GM18526 (cell line): ENCODE data around the gene STOX2.

Source experiments
- POLR2A ChIP-seq: IDR thresholded peaks from 3 replicates; pipeline ENCODE4 v1.6.1; 2011; ENCODE audit not compliant: insufficient read length; ENCODE audit errors: extremely low read depth

The STOX2 gene

DNA sequence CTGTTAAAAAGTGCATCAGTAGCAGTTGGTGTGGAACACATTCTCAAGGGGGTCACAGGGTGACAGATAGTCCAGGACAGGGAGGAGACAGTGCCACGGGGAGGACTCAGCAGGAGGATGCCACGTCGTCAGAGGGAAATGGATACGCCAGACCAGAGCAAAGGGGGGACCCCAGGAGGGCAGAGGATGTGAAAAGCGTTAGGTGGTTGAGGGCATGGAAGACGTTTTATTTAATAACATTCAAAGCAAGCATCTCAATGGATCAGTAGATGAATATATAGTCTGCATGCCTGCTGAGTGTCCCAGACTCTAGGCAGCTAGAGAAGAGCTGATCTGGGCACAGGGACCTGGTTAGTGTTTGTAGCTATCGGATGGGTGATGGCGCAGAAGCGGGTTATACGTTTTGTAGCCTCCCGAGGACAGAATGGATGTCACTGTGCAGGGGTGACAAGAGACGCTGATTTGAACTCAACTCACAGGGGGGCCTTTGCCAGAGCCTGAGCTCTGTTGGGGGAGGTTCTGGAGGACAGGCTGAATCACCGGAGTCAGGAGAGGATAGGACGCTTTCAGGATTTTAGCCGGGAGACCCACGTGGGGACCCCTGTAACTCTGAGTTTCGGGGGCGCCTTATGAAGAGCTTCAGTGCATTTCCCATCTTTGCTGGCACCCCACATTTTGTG lies 81.3 kb downstream of the STOX2 start:
- no peak for TF ChIP-seq POLR2A

DNA sequence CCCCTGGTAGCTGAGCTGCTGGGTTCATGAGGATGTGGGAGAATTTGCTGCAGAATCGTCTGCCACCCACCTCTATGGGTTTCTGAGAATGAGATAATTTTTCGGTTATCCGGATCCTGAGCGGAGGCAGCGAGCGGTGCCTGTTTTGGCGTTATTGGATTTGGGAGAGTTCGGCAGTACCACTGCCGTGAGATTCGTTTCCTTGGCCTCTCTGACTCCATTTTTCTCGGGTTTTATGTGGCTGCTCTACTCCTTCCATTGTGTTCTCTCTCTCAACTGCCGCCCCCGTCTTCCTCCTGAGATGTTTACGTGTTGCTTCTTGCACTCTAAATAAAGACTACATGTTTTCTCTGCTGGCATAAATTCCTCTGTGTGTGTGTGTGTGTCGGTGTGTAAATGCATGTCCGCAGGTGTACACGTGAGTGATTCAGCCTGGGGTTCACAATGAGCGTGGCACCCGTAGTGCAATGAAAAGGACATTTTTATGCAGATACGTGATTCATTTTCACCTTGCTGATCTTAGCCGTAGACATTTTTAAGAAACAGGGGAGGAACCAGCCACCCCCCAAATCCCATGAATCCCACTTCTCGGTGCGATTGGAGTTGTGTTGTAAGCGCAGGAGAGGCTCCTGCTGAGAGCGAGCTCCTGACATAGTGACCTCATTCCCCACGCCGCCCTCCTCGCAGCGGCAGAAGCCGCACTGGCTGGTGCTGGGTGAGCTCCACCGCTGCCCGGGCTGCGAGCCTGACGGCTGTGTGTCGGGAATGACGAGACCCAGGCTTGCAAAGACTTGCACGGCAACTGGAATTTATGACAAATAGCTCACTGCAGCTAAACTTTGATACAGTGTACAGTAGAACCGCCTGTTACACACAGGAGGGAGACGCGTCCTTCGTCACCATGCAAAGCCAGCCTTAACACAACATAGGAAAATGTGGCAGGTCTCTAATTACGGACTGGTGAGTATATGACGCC lies 82.2 kb downstream of the STOX2 start:
- no peak for TF ChIP-seq POLR2A

DNA sequence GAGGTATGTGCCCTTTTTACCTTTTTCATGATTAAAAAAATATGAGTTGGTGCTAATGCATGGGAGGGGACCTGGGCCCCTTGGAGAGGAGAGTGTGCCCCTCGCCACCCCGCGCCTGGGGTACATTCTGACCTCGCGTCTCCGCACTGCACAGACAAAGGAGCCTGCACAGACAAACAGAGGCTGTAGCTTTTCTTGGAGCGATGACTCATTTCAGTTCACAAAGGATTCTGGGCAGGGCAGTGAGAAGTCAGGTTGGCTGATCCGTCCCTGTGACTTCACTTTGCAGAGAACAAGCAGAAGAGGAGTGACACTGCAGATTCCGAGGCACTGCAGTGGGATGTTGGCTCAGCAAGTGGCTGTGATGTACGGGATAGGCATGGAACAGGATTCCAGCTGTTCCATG lies 82.9 kb downstream of the STOX2 start:
- TF ChIP-seq POLR2A = no peak

DNA sequence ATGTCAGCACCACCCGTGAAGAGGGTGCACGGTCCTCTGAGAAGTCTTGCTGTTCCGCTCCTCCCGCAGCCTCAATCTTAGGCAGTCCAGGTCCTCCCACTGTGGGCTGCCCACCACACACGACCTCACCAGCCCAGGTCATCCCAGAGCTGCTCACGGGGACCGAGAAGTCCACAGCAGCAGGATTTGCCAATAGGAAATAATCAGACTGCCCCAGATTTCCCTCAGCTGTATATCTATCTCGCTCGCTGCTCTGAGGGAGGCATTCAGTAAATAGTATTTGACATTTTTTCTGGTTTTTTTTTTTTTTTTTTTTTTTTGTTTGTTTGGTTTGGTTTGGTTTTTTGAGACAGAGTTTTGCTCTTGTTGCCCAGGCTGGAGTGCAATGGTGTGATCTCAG lies 83.8 kb downstream of the STOX2 start:
- TF ChIP-seq POLR2A = no peak

DNA sequence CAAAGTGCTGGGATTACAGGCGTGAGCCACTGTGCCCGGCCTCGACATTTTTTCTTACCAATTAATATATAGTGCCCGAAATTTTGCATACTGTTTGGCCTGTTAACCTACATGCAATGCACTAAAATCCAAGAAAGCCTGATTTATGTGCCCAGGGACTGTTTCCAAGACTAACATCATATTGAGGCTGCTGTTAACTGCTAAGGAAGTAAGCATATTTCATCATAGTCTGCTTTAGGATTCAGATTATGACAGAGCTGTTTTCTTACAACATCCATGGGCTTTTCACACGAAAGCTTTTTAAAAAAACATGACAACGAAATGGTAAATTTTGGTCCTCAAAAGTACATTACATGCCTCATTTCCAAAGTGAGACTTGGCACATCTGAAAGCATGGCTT lies 84.4 kb downstream of the STOX2 start:
- no peak for TF ChIP-seq POLR2A

DNA sequence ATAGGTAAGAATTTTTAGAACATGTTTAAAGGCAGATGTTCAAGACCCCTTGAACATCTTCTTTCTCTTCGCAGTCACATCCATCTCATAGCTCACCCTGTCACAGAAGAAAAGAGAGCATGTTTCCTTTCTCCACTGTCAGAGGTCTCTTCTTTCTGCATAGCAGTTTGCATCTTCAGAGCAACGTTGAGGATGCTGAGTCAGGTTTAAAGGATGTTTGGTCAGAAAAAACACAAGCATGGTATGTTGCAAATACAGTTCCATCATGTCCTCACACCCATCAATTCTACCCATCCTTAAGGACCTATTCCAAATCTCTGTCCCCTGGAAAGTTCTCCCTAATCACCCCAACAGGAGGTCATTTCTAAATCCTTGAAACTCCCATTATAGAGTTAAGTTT lies 84.8 kb downstream of the STOX2 start:
- no peak for TF ChIP-seq POLR2A

DNA sequence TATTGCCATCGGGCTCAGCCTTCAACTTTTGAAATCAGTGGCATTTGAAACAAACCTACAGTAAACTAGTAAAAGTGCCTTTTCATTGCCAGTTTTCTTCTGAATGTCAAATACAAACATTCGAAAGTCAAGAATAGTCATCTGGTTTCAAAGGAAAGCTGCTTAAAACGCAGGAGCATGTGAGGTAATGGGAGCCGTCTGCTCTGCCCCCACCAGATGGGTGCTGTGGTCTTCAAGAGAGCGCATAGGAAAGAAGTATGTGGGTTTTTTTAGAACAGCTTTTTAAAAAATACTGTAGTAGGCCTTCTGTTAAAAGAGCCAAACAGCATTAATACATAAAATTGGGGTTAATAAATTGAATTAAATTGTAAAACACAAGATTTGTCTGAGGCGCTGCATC lies 88.6 kb downstream of the STOX2 start:
- TF ChIP-seq POLR2A = no peak

DNA sequence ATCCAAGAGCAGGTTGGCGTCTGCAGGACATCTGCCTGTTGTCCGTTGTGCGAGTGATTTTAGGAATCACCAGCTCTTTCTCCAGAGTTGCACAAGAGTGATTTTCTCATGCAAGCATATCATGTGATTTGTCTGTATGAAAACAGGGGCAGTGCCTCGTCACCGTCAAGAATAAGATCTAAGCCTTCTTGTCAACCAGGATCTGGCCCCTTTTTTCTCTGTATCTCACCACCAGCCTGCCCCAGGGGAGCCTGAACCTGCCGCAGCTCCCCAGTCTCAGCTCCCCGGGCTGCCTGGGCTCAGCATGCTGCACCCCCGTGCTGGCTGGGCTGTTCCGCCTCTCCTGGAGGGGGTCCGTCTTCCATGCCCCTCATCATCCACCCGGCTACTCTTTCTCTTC lies 90.5 kb downstream of the STOX2 start:
- no peak for TF ChIP-seq POLR2A

DNA sequence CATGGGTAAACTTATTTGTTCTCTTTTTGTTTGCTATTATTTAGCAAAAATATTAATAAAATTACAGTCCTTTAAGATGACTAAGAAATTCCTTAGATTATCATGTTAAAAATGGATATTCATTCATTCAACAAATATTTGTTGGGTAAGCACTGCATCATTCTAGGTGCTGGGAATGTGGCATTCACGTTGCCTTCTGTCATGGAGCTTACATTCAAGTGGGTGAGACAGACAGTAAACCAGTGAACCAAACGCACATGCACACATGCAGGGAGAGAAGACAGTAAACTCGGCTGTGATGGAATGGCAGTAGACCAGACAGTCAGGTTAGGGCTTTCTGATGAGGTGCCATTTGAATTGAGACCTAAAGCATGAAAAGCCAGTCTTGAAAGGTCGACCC lies 91.8 kb downstream of the STOX2 start:
- TF ChIP-seq POLR2A = no peak

DNA sequence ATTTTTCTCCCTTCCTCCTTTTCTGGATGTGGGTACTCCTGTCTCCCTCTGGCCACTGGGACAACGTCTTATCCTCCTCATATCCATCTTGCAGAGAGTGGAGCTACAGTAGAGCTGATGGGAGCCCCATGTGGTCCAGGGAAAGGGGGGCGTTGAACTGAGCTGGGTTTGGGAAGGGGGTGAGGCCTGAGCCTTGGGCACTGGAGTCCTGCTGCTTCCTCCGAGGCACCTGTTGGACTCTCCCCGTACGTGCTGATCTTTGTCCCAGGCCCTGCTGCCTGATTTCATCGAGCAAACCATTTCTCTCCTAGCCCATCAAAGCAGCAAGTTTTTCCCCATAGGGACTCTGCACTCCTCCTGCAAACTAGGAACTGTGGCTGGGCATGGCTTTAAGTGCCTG lies 94.3 kb downstream of the STOX2 start:
- no peak for TF ChIP-seq POLR2A

DNA sequence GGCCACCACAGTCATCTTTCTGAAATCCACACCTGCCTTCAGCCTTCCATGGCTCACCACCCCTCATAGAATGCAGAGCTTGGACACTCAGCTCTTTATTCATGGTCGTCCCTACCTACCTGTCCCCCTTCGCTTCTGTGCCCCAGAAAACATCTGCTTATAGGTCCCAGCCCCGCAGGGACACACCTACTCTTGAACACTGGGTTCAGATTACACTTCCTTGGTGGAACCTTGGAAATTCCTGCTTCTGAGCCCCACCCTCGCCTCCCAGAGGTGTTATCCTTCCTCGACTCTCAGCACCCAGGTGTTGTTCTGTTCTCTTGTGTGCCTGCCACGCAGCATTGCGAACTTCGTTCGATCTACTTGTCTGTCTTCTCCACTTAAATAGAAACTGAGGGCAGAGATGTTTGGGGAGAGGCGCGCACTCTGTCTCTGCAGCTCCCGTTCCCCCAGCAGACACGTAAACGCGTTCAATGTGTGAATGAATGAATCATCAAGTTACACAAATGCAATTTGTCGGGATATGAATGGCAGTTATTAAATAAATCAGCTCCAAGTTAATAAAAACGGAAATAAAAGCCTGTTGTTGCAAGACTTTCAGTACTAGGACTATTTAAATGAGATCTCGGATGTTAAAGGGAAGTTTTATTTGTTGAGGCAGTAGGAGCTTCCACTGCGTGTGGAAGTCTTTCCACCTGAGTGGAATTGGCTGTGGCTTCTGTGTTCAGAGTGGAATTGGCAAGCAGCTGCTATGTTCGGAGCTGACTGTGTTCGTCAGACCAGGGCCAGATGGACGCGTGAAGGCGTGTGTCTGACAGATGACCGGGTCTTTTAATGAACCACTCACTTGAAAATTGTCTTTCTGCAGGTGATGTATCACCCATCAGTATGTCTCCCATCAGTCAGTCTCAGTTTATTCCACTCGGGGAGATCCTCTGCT lies 95.6 kb downstream of the STOX2 start:
- no peak for TF ChIP-seq POLR2A

DNA sequence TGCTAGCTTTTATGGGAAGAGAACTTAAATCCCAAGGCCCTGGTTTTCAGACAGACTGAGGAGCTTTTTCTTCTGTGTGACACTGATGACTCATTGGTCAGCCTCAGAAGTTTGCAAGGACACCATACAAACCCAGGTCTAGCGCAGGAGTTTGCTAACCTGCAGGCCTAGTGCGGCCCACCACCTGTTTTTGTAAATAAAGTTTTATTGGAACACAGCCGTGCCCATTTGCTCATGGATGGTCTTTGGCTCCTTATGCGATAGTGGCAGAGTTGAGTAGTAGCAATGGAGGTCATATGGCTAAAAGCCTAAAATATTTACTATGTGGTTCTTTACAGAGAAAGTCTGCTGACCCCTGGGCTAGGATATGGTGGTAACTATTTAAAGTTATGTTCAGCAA lies 98.3 kb downstream of the STOX2 start:
- TF ChIP-seq POLR2A = no peak

DNA sequence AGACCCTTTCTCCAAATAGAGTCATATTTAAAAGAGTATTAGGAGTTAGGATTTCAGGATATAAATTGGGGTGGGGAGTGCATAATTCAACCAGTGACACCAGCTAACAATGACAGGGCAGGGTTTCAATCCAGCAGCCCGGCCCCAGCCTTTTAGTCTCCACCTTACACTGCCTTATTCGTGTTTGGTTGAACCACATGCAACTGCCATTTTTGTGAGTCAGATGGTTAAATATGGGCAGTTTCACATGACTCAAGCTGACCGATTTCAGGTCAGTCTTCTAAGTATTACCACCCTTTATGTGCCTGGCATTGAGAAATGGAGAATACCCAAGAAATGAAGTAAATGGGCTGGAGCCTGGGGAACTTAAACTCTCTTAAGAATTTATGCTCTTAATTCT lies 102.8 kb downstream of the STOX2 start:
- TF ChIP-seq POLR2A = no peak

DNA sequence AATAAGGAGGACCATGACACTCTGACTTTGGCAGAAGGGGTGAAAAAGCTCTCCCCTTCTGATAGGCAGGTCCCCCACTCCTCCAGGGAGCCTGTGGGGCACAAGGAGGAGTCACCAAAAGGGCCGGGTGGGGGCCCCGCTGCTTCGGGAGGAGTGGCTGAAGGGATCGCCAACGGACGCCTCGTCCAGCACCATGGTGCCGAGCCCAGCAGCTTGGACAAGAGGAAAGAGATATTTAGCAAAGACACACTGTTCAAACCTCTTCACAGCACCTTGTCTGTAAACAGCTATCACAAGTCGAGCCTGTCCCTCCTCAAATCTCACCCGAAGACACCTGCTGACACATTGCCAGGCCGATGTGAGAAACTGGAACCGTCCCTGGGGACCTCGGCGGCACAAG lies 105.6 kb downstream of the STOX2 start:
- no peak for TF ChIP-seq POLR2A

DNA sequence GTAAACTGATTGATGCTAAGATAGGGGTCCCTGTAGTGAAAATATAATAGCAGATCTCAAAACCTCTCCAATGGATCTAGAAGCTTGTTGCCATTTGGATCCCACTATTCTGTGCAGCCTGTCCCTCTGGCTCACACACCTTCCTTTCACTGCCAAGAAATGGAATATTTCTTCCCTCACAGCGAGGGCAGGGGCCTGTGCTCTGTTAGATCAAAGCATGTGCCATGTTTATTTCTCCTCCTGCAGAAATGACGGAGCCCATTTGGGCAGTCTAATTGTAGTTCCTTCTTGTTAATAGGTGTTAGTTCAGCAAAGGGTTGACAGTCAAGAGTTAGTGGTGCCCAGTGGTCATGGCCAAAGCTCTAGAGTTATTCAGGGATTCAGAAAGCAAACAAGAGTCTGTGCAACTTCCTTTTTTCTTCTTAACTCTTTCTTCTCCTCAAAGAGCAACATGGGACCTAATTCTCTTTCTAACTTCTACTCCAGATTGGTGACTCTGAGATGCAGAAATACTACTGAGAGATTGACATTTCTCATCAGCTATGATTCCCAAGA lies 106.8 kb downstream of the STOX2 start:
- TF ChIP-seq POLR2A = no peak
